H1 (cell line): Measurements from ENCODE around the gene SRSF12.

Experiments used
- CHD2 ChIP-seq: IDR thresholded peaks from 2 replicates; pipeline ENCODE4 v1.6.1; 2012; ENCODE audit warnings: low read length, improper control_type of control experiment
- EP300 ChIP-seq, 2 experiments: IDR thresholded peaks; 1 replicate in 1 of 2; 2 replicates in 1 of 2; pipeline ENCODE4 v1.6.1; 2011 to 2012; ENCODE audit warnings: low read depth in 2 of 2, low read length in 2 of 2, mild to moderate bottlenecking in 2 of 2, borderline replicate concordance in 1 of 2, inconsistent platforms in 1 of 2, moderate library complexity in 1 of 2
- EZH2 ChIP-seq: fragments of 200-600 bp; sonication (generic); IDR thresholded peaks from 2 replicates; pipeline ENCODE4 v1.7.1; 2012; ENCODE audit warnings: low read depth, mild to moderate bottlenecking, moderate library complexity, low read length, inconsistent platforms; ENCODE audit not compliant: severe bottlenecking
- GABPA ChIP-seq: IDR thresholded peaks from 2 replicates; pipeline ENCODE4 v1.6.1; 2011; ENCODE audit warnings: mild to moderate bottlenecking, low read length, moderate library complexity, borderline replicate concordance; ENCODE audit not compliant: insufficient read depth
- HDAC2 ChIP-seq, 2 experiments: fragments of 300-600 bp in 1 of 2; sonication (generic) in 1 of 2; IDR thresholded peaks; 2 replicates each; pipeline ENCODE4 v1.6.1; 2011 to 2012; ENCODE audit warnings: low read depth in 2 of 2, low read length in 2 of 2, mild to moderate bottlenecking in 2 of 2, moderate library complexity in 2 of 2, borderline replicate concordance in 1 of 2, inconsistent platforms in 1 of 2
- POLR2A ChIP-seq, 2 experiments: IDR thresholded peaks; 1 replicate in 1 of 2; 2 replicates in 1 of 2; pipeline ENCODE4 v1.6.1; 2011; ENCODE audit warnings: low read depth in 2 of 2, low read length in 2 of 2, mild to moderate bottlenecking in 2 of 2; ENCODE audit errors: control extremely low read depth in 1 of 2
- POLR2AphosphoS5 ChIP-seq: IDR thresholded peaks from 2 replicates; pipeline ENCODE4 v1.6.1; 2011; ENCODE audit warnings: low read depth, low read length
- RFX5 ChIP-seq: IDR thresholded peaks from 2 replicates; pipeline ENCODE4 v1.6.1; 2011; ENCODE audit warnings: low read depth, low read length, improper control_type of control experiment, borderline replicate concordance
- YY1 ChIP-seq: IDR thresholded peaks from 2 replicates; pipeline ENCODE4 v1.6.1; 2011; ENCODE audit warnings: low read depth, mild to moderate bottlenecking, low read length
- TF ChIP-seq, protein P1 (sequence below), 3 experiments: IDR thresholded peaks; 1 replicate in 2 of 3; 2 replicates in 1 of 3; pipeline versions ENCODE4 v1.5.1 to v1.6.1; 2011; ENCODE audit warnings: low read length in 3 of 3, mild to moderate bottlenecking in 3 of 3, inconsistent platforms in 2 of 3, low read depth in 1 of 3, moderate library complexity in 1 of 3; ENCODE audit not compliant: insufficient read depth in 1 of 3; ENCODE audit errors: control extremely low read depth in 1 of 3
- TF ChIP-seq, protein P2 (sequence below): IDR thresholded peaks from 2 replicates; pipeline ENCODE4 v1.6.1; 2012; ENCODE audit warnings: inconsistent platforms

DNA sequence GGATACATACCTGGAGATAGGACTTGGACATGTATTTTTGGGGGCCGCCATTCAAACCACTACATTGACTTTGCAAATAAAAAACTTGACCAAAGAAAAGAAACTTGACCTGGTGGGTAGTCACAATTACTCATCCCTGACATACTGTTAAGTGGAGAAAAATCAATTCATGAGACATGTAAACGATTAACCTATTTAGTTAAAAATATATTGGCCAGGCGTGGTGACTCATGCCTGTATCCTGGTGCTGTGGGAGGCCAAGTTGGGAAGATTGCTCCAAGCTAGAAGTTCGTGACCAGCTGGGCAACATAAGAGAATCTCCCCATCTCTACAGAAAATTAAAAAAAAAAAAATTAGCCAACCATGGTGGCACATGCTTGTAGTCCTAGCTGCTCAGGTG, 2.5 kb upstream of the SRSF12 start:
- no peak for TF ChIP-seq EZH2
- TF ChIP-seq HDAC2 (IDR thresholded peaks at IDR 0.05; ENCODE audit: borderline replicate concordance in 1 of 2, low read depth in 2 of 2, low read length in 2 of 2), result no peak
- TF ChIP-seq, protein P1, sequence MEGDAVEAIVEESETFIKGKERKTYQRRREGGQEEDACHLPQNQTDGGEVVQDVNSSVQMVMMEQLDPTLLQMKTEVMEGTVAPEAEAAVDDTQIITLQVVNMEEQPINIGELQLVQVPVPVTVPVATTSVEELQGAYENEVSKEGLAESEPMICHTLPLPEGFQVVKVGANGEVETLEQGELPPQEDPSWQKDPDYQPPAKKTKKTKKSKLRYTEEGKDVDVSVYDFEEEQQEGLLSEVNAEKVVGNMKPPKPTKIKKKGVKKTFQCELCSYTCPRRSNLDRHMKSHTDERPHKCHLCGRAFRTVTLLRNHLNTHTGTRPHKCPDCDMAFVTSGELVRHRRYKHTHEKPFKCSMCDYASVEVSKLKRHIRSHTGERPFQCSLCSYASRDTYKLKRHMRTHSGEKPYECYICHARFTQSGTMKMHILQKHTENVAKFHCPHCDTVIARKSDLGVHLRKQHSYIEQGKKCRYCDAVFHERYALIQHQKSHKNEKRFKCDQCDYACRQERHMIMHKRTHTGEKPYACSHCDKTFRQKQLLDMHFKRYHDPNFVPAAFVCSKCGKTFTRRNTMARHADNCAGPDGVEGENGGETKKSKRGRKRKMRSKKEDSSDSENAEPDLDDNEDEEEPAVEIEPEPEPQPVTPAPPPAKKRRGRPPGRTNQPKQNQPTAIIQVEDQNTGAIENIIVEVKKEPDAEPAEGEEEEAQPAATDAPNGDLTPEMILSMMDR (IDR thresholded peaks at IDR 0.05; ENCODE audit: control extremely low read depth in 1 of 3, insufficient read depth in 1 of 3, low read depth in 1 of 3, low read length in 3 of 3), result no peak
- TF ChIP-seq YY1, result no peak
- TF ChIP-seq RFX5, result no peak
- no peak for TF ChIP-seq CHD2
- TF ChIP-seq POLR2AphosphoS5, result no peak
- TF ChIP-seq, protein P2, sequence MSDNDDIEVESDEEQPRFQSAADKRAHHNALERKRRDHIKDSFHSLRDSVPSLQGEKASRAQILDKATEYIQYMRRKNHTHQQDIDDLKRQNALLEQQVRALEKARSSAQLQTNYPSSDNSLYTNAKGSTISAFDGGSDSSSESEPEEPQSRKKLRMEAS, result no peak
- TF ChIP-seq EP300 (IDR thresholded peaks at IDR 0.05; ENCODE audit: borderline replicate concordance in 1 of 2, low read depth in 2 of 2, low read length in 2 of 2), result no peak
- TF ChIP-seq POLR2A (IDR thresholded peaks at IDR 0.05; ENCODE audit: control extremely low read depth in 1 of 2, low read depth in 2 of 2, low read length in 2 of 2), result no peak
- TF ChIP-seq GABPA, result no peak
